Frontal cortex (tissue), 4 donors: Measurements from ENCODE around the gene ACD. TPM values are rescaled to one million over a fixed set of nuclear protein-coding genes. Genes with fewer than 3 reads are reported as not detected.
"Not testable (repeated sequence)": the region's sequence is repeated elsewhere in the genome, so short reads cannot be mapped to it uniquely, and the experiment has no call there.

Source experiments
- DNase-seq, 2 donors: peaks; one replicate each; pipeline ENCODE4 v3.0.0; 2012; ENCODE audit warnings: low spot score in 2 of 2
- FAIRE-seq: peaks from 2 replicates; lab custom pipeline; 2012; peaks lifted over from hg19 to GRCh38; lab: Jason Lieb, UNC
- total RNA-seq: library from RNA; depleted of rRNA; stranded (reverse); fragments of >200 nt; gene quantifications from one replicate; pipeline ENCODE4 v1.2.3, GENCODE V29; 2014
- donor health status: control.
- donor health status: control.
- donor health status: control.

The ACD gene
- 24.9 TPM for total RNA-seq

DNA sequence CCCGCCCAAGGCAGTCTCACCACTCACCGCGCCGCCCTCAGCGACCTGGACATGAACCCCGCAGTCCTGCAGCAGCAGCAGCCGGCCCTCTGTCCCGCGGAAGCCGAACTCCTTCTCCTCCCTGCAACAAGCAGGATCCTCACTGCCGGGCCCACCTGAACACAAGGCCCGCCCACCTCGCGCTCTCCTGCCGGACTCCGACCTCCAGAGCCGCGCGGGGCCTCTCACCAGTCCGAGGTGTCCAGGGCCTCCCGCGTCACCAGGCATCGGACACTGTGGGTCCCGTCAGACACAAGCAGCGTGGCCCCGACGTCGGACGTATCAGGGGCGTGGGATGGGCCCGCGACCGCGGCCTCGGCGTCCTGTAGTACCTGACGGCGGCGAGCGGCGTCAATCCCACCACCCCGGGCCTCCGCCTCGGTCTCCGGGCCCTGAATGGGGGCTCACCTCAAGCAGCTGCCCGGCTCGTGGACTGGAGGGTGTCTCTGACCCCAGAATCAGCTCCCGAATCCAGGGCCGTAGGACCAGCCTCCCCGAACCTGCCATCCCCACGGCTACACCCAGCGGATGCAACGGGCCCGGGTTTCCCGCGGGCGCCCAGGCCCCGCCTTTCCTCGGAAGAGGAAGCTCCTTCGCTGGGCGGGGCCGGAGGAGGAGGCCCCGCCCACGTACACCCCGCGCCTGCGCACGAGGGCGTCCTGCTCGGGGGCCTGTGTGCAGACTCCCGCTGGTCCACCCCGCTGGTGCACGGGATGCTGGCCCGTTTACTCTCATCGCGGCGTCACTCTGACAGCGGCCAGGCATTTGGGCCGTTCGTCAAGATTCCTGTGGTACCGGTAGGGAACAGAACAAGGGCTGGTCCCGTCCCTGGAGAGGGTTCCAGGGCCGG is at the start of gene ACD:
ACD (minus strand) TSS at position 586 of the 889 bp plus-strand sequence; CDS start at position 546, 40 bp downstream.
- DNase-seq (peak; percentile 100), FAIRE-seq (no peak)

DNA sequence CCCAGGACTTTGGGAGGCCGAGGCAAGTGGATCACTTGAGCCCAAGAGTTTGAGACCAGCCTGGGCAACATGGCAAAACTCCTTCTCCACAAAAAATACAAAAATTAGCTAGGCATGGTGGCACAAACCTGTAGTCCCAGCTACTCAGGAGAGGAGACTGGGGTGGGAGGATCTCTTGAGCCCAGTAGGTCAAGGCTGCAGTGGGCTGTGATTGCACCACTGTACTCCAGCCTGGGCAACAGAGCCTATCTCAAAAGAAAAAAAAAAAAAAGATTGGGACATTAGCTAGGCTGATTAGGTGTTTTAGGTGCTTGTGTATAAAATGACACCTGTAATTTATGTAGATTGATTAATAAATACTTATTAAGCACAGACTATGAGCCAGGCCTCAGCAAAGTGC is 49.0 kb upstream of the ACD start:
- FAIRE-seq (no peak), DNase-seq (no peak)

DNA sequence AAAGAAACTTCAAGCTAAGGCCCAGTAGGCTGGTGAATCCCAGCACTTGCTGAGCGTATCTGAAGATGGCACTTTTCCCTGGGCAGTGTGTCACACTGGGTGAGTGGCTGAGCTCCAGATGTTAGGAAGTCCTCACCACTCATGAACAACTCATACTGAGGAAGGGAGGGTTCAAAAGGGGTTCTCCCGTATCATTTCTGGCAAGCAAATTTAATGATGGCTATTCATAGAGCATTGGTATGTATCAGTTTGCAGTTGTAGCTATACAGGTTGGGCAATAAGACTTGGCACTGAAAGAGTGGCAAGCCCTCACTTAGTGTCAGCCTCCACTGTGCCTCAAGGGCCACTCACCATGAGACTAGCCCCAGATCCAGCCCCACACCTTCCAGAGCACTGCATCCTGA is 48.3 kb upstream of the ACD start:
- DNase-seq (no peak), FAIRE-seq (no peak)

DNA sequence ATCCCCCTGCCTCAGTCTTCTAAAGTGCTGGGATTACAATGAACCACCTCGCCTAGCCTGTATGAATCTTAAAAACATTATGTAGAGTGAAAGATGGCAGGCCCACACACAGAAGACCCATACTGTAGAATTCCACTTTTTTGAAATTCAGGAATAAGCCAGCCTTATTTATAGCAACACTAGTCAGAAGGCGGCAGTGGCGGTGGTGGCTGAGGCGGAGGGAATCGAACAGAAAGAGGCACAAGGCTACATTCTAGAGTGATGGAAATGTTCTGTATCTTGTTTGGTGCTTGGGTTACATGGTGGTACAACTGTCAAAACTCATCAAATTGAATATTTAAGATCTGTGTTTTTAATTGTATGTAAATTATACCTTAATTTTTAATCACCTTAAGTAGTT is 47.7 kb upstream of the ACD start:
- FAIRE-seq: no peak

DNA sequence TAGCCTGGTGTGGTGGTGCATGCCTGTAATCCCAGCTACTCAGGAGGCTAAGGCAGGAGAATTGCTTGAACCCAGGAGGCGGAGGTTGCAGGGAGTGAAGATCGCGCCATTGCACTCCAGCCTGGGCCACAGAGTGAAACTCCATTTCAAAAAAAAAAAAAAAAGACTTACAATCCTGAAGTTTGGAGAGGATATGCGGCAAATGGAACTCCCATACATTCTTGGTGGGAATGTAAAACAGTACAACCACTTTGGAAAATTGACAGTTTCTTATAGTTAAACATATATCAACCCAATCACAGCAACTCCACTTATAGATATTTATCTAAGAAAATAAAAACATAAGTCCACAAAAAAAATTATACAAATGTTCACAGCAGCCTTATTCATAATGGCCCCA is 47.1 kb upstream of the ACD start:
- no peak for FAIRE-seq
- no peak for DNase-seq

More for the DNA sequence above, 47.7 kb upstream of the ACD start:
- no peak for DNase-seq

DNA sequence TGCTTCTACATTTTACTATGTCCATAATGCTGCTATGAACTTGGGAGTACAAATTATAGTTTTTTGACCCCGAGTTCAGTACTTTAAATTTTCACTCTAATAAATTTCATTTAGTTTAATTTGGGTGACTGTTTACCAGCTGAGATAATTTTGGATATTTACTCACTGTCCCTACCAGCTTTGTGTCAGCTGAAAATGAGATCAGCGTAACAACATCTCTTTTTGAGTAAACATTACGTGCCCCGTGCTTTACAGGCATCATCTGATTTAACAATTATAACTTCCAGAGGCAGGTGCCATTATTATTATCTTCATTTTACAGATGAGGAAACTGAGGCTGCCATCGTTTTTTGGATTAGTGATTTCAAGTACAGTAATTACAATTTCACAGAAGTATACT is 44.0 kb upstream of the ACD start:
- DNase-seq (no peak), FAIRE-seq (no peak)

DNA sequence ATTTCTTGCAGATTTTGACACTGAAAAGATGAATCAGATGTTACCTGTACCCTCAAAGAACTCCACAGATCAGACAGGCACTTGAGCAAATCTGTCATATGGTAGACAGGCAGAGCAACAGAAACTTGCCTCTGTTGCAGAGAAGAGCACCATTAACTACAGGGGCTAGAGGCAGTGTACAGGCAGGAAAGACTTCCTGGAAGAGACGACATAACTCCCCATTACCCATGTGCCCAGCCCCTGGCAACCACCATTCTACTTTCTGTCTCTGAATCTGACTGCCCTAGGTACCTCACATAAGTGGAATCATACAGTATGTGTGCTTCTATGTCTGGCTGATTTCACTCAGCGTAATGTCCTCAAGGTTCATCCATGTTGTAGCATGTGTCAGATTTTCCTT is 43.6 kb upstream of the ACD start:
- DNase-seq (no peak), FAIRE-seq (no peak)

DNA sequence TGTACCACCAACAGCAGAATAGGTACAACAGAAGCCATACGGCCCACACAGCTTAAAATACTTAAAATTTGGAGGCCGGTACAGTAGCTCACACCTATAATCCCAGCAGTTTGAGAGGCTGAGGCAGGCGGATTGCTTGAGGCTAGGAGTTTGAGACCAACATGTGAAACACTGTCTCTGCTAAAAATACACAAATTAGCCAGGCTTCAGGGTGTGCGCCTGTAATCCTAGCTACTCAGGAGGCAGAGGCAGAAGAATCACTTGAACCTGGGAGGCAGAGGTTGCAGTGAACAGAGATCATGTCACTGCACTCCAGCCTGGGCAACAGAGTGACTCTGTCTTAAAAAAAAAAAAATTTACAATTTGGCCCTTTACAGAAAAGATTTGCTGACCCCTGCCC is 42.1 kb upstream of the ACD start:
- no peak for DNase-seq
- no peak for FAIRE-seq

DNA sequence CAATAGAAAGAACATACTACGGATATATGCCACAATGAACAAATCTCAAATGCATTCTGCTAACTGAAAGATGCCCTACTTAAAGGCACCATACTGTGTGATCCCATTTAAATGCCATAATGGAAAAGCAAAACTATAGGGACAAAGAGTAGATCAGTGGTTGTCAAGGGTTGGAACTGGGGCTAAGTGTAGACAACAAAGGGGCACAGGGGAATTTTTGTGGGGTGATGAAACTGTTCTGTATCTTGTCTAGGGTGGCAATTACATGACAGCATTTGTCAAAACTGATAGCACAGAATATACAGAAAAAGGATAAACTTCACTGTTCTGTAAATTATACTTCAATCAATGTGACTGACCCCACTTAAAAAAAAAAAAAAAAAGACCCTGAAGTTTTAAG is 41.4 kb upstream of the ACD start:
- no peak for DNase-seq
- no peak for FAIRE-seq

DNA sequence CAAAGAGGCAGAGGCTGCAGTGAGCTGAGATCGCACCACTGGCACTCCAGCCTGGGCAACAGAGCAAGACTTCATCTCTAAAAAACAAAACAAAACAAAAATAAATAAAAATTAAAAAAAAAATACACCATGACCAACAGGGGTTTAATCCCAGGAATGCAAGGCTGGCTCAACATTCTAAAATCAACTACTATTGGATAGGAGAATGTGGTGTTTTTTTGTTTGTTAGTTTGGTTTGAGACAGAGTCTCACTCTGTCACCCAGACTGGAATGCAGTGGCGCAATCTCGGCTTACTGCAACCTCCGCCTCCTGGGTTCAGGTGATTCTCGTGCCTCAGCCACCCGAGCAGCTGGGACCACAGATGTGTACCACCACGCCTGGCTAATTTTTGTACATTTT is 39.2 kb upstream of the ACD start:
- FAIRE-seq: no peak

DNA sequence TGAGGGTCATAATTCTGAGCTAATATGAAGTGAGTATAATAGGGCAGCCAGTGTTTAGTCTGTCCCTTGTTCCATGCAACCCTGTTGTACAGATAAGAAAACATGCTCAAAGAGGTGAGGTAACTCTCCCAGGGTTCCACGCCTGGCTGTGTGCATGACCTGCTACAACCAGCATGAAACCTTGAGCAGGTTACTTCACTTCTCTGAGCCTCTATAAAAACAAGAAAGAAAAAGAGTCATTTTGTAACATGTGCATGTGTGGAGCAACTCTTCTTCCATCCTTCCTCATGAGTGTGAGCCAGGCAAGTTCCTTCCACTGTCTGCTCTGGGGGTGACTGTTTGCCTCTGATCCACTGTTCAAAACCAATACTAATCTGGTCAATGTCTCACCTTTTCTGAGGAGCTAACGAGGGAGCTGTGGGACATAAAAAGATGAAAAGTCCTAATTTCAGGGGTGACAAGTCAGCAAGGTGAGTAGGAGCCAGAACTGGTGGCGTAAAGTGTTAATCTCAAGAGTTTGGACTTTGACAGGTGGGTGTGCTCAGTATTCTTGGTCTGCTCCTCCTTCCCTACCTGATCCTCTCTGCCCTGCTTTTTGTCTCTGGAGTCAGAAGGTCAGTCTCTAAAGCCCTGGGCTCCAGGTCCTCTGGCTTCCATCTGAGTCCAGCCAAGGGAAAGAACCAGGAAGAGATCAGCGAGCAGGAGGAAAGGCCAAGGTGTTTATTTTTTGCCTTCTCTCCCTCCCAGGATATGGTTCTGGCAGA is 37.5 kb upstream of the ACD start:
- DNase-seq: no peak
- no peak for FAIRE-seq

More for the DNA sequence above, 39.2 kb upstream of the ACD start:
- DNase-seq: no peak

DNA sequence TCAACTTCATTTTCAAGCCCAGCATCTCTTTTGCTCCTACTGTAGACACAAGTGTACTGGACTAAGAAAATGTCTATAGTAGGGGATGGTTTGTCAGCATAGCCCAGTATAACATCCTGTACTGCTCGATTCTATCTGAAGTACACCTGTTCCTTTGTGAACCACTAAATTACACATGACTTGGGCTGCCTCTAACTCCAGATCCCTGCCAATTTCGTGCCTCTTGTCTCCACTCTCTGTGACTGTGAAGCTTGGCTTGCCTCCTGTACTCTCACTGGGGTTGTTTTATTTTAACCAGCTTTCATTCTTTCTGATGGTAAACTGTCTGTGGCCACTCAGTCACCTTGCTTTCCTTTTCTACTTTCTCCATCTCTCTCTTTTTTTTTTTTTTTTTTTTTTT is 34.6 kb upstream of the ACD start:
- FAIRE-seq (no peak), DNase-seq (no peak)

DNA sequence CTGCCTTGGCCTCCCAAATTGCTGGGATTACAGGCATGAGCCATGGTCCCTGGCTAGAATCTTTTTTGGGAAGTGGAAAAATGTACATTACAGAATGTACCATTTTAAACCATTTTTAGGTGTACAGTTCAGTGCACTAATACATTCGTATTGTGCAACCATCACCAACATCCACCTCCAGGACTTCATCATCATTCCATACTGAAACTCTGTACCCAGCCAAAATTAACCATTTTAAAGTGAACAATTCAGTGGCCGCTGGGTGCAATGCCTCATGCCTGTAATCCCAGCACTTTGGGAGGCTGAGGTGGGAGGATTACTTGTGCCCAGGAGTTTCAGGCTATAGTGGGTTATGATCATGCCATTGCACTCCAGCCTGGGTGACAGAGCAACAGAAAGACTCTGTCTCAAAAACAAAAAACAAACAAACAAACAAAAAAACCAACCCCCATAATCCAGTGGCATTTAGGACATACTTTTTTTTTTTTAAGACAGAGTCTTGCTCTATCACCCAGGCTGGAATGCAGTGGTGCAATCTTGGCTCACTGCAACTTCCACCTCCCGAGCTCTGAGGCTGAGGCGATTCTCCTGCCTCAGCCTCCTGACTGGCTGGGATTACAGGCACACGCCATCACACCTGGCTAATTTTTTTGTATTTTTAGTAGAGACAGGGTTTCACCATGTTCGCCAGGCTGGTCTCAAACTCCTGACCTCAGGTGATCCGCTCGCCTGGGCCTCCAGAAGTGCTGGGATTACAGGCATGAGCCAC is 33.6 kb upstream of the ACD start:
- not testable (repeated sequence) for DNase-seq, FAIRE-seq

DNA sequence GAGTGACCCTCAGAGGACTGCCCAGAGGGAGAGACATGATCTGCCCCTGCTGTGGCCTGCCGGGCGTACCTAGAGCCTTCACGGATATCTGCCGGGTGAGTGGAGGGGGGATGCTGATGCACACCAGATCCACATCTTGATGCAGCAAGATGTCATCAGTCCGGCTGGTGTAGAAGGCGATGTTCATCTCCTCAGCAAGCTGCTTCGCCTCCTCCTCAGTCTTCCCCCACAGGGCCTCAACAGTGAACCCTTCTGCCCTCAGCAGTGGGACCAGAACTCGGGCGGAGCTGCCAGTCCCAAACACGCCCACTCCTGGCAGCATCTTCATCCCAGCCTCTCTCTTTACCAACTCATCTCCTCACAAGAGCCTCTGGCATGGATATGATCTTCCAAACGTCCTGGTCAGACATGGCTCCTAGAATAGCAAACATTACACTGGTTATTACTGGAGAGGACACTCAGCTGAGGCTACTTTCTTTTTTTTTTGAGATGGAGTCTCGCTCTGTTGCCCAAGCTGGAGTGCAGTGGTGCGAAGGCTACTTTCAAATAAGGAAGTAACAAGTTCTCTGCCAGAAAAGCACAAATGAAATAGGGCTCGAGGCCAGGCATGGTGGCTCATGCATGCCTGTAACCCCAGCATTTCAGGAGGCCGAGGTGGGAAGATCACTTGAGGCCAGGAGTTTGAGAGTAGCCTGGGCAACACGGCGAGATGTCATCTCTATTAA is 25.5 kb upstream of the ACD start:
- FAIRE-seq (no peak), DNase-seq (no peak)

DNA sequence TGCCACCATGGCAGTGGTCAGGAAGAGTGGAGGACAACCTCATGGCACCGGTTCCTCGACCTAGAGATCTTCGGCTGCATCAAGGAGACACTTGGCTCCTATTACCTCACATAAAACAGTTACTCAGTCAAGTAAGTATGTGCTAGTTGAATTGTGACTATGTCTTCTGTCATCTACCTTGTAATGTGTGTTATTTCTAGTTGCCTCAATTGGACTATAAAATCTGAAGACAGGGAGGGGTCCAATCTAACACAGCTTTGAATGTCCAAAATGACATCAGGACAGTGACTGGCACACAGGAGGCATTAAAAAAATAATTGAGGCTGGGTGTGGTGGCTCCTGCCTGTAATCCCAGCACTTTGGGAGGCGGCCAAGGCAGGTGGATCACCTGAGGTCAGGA is 23.7 kb upstream of the ACD start:
- FAIRE-seq: no peak

DNA sequence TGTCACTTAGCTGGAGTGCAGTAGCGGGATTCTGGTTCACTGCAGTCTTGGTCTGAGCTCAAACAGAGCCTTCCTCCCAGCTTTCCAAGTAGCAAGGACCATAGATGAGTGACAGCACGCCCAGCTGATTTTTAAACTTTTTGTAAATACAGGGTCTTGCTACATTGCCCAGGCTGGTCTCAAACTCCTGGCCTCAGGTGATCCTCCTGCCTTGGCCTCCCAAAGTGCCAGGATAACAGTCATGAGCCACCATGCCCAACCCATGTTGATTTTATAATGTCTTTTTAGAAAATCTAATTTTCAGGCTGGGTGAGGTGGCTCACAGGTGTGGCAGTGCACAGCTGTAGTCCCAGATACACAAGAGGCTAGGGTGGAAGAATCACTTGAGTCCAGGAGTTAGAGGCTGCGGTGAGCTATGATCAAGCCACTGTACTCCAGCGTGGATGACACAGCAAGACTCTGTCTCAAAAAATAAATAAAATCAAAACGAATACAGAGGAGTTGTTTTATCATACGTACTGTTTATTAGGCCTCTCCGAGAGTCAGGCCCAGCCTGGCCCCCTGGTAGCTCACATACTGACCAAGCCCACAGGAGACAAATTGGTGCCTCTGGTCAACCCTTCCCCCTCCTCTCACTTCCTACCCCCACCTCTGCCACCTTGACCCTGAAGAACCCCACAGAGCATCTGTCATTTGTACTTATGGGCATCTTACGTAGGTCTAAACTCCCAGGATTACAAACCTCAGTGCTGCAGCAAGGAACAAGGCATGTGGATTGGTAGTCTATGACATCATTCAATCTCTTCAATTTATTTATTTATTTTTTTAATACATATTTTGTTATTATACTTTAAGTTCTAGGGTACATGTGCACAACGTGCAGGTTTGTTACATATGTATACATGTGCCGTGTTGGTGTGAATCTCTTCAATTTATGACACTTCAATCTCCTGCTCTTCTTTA is 20.2 kb upstream of the ACD start:
- no peak for DNase-seq
- no peak for FAIRE-seq

More for the DNA sequence above, 23.7 kb upstream of the ACD start:
- DNase-seq: no peak

DNA sequence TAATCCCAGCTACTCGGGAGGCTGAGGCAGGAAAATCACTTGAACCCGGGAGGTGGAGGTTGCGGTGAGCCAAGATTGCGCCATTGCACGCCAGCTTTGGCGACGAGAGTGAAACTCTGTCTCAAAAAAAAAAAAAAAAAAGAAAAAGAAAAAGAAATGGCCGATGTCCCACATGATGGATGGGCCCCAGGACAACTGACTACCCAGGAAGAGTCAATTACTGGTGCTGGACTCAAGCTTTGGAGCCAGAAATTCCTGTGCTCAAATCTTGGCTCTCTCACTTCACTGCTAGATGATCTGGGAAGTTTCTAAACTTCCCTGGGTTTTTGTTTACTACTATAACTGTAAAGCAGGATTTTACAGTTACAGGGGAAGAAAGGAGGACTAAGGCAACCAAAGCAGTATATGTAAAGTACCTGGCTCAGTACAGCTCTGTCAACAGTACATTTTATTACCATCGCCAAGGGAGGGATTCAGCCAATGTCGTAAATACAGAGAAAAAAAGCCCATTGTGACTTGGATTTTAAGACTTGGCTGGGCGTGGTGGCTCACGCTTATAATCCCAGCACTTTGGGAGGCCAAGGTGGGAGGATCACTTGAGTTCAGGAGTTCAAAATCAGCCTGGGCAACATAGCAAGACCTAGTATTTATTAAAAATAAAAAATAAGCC is 18.4 kb upstream of the ACD start:
- FAIRE-seq (no peak), DNase-seq (no peak)

DNA sequence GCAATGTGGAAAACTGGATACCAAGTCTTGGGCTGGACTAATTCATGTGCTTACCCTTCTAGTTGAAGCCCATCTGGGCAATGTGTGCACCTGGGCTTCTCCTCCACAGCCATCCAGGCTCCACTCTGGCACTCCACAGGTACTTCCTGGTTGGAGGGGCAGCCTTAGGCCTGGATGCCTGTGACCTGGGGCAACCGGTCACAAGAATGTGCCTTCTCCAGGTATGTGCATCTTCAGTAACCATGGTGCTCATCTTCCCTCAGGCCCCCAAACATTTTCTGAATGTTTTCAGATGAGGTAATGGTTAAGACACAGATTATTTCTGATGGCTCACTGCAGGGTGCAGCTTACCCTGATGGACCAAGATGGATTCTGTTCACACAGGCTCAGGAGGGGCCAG is 17.7 kb upstream of the ACD start:
- FAIRE-seq (no peak), DNase-seq (no peak)
